UCSD-AML1 (cell line): ENCODE measurements around the gene PDZD2.

Experiments used
- DNase-seq: peaks from one replicate; lab custom pipeline; 2025; ENCODE audit not compliant: unreplicated experiment; lab: John Stamatoyannopoulos, UW

The PDZD2 gene

DNA sequence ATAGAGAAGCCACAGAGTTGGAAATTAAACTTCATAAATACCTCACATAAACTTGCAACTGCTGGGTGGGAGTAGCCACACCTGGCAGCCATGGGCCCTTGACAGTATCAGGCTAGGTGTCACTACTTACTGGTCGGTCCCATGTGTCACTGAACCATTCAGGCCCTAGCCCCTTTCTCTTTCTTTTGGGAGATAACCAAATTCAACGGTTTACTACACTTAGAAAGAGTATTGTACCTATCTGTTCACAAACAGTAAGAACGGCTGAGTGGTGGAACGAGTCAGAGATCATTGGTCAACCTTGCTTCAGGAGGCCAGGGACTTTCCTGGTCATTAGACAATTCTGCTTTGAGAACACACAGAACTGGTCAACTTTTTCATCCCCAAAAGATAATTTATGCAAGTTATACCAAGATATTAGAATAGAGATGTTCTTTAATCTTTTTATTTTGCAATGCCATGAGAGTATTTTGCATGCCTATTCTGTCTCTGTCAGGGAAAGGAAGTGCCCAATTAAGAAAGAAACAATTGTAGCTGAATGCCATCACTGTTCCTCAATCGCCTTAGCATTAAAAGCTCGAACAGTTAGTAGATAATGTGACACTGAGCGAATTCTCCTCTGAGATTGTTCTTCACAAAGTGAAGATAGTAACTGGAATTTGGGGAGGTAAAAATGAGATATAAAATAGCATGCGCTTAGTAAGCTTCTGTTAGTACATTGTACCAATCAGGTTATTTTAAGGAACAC, 484.3 kb downstream of the PDZD2 start:
- DNase-seq: no peak

- no peak for DNase-seq
Observed at GRCh38 chr5:32123889-32124676, 485.2 kb downstream of the PDZD2 start.

GRCh38 chr5:32126691-32127090, 487.8 kb downstream of the PDZD2 start:
- no peak for DNase-seq

- DNase-seq: no peak
Observed at GRCh38 chr5:32127711-32128110, 488.8 kb downstream of the PDZD2 start.

DNA sequence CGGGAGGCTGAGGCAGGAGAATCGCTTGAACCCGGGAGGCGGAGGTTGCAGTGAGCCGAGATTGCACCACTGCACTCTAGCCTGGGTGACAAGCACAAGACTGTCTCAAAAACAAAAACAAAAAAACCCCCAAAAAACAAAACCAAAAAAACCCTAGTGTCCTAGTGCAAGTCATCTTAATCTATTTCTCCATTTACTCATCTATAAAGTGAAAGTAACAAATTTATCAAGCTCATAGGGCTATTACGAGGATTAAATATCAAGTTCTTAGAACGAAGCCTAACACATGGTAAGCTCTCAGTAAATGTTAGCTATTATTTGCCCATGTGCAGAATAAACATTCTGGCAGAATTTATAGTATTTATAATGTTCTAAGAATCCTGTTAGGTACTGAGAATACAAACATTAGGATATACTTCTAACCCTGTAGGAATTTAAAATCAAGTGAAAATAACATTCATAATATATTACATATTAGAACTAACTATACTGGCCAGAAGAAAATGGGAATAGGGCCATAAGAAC, 490.2 kb downstream of the PDZD2 start:
- DNase-seq: no peak

GRCh38 chr5:32130865-32131264, 491.9 kb downstream of the PDZD2 start:
- no peak for DNase-seq

- DNase-seq: no peak
Observed at GRCh38 chr5:32131604-32132003, 492.7 kb downstream of the PDZD2 start.

DNA sequence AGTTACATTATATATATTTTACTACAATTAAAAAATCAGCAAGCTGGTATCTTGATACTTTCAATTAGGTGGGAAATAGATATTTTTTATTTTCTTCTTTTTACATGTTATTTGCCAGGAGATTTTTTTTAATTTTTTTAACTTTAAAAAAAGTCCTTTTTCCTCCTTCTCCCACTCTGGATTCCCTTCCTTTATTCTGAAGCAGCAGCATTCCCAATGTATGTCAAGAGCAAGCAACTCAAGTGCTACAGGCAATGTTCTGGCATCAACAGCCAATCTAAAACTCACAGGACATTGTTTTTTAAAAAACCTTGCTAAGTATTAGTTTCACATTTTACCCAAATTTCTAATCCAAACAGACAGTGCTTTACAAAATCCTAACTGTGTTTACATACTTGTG, 493.8 kb downstream of the PDZD2 start:
- no peak for DNase-seq

- DNase-seq: no peak
Observed at GRCh38 chr5:32135086-32135485, 496.2 kb downstream of the PDZD2 start.

DNA sequence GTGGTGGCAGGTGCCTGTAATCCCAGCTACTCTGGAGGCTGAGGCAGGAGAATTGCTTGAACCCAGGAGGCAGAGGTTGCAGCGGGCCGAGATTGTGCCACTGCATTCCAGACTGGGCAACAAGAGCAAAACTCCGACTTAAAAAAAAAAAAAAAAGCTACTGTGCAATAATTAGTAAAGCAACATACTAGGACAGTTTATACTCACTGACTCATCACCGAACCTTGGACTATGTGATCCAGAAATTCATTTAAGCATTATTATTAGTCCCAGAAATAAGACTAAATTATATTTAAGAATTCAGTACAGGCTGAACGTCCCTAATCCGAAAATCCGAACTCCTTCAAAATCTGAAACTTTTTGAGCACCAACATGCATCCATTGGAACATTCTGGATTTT, 497.4 kb downstream of the PDZD2 start:
- no peak for DNase-seq

DNA sequence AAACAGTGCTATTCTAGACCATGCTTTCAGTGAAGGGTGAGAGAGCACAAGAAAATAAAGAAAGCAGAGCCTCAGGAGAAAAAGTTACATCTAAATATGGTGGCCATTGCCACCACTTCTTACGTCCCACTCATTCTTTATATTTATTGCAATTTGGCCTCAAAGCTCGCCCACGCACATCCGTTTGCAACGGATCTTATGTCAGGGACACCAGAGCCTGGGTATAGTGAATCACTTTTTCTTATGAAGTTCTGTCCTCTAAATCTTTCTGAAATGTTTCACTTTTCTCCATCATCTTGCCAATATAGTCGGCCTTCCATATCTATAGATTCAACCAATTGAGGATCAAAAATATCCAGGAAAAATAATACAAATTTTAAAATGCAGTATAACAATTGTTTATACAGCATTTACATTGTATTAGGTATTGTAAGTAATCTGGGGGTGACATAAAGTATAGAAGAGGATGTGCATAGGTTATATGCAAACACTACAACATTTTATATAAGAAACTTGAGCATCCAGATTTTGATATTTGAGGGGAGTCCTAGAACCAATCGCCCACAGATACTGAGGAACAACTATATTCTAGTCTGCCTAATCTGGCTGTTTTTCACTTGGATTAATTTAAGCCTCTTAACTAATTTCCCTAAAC, 500.0 kb downstream of the PDZD2 start:
- DNase-seq: no peak

DNA sequence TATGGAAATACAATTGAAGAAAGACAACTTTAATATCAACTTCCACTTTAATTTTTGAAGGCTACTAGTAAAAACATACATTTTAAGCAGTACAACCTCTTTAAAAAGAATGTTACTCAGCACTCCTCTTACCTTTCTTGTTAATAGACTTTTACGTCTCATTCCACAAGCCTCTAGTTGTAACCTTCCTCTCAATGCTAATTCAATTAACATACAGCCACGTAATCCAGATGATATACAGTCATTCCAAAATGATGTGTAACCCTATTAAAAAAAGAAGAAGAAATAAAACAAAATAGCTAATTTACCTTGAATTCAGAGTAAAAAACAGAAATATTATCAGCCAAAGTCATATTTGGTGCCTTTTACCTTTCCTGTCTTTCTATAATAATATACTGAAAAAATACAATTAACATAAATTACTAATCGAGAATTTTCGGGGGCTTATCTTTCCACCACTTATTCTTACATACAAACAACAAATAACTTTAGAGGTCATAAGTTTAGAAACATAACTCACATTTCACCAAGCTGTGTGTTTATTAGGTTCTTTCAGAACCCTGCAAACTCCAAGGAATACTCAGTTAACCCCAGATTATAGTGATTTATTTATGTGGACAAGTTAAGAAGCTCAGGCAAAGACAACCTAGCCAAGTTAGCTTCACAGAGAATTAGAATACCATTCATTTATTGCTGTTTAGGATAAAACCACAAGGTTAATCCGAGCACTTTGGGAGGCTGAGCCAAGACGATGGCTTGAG, 504.9 kb downstream of the PDZD2 start:
- no peak for DNase-seq

- no peak for DNase-seq
Observed at GRCh38 chr5:32144378-32145207, 505.7 kb downstream of the PDZD2 start.

DNA sequence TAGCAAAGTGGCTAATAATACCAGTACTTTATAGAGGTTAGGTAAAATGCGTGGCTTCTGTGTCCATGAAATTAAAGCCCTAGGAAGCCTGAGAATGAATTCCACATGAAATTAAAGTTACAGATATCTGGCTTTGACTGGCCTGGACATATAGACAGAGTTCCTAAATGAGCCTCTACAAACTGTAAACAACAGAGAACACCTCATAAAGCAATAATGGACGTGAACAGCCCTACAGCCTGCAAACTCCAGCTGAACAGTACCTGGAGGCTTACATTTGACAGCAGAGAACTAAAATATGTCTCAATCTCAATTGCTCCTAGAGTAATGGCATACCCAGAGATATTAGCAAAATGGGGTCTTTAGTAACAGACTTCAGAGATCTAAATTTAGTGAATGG, 506.4 kb downstream of the PDZD2 start:
- no peak for DNase-seq

DNA sequence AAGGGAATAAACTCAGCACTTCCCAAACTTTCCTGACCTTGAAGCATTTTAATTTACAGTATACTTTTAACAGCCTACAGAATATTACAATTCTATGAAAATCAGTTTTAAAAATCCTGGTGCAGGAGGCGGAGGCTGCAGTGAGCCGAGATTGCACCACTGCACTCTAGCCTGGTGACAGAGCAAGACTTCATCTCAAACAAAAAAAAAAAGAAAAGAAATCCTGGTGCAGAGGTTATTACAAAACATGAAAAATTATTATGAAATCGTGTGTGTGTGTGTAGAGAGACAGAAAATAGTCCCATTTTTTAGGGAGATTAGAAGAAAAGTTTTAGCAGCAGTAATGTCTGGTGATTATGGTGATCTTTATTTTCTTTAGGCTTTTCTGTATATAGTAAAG, 508.3 kb downstream of the PDZD2 start:
- DNase-seq: no peak

DNA sequence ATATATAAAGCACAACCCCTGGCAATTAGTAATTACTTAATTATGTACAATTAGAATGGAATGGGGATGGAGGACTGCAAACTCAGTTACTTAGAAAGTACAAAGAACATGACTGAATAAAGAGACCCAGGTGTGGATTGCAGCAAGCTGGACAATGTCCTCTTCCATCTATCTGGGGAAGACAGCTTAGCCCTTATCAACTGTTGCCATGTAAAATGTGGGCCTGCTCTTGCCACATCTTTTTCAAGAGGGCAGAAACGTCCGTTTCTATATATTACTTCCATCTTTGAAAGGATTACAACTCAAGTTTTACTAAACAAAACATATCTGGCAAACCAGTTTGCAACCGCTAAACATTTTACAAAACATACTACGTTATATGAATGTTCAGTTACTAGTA, 509.0 kb downstream of the PDZD2 start:
- DNase-seq: no peak

DNA sequence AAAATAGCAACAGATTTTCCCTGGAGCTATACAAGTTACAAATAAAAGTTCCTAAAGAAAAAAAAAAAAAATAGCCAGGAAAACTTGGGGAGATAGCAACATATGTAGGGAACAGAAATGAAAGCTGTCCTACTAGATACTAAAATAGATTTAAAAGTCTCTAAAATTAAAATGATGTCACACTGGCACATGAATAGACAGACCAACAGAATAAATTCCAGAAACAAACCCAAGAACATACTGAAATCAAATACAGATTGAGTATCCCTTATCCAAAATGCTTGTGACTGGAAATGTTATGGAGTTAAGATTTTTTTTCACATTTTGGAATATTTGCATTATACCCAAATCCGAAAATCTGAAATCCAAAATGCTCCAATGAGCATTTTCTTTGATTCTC, 511.4 kb downstream of the PDZD2 start:
- no peak for DNase-seq

DNA sequence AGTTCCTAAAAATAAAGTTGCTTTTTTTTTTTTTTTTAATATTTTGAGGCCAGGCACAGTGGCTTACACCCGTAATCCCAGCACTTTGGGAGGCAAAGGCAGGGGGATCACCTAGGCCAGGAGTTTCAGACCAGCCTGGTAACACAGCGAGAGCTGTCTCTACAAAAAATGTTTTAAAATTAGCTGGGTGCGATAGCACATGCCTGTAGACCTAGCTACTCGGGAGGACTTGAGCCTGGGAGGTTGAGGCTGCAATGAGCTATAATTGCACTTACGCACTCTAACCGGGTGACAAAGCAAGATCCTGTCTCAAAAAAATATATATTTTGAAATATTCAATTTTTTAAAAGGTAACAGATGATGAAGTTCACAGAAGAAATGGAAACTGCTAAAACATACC, 512.3 kb downstream of the PDZD2 start:
- DNase-seq: no peak

- DNase-seq: no peak
Observed at GRCh38 chr5:32153723-32154122, 514.8 kb downstream of the PDZD2 start.

- no peak for DNase-seq
Observed at GRCh38 chr5:32155211-32155610, 516.3 kb downstream of the PDZD2 start.
